H1 (cell line): ENCODE results near the gene ATP8B3. TPM values are rescaled to one million over a fixed set of nuclear protein-coding genes. Genes with fewer than 3 reads are reported as not detected.

Experiments used
- ASH2L ChIP-seq: fragments of 200-600, 300-600 bp; sonication (generic); IDR thresholded peaks from one replicate; pipeline ENCODE4 v1.7.1; 2017; ENCODE audit warnings: low read length
- ATF3 ChIP-seq: IDR thresholded peaks from 2 replicates; pipeline ENCODE4 v1.6.1; 2011; ENCODE audit warnings: low read depth, mild to moderate bottlenecking, low read length; ENCODE audit not compliant: insufficient read depth
- BACH1 ChIP-seq: IDR thresholded peaks from 2 replicates; pipeline ENCODE4 v1.6.1; 2012; ENCODE audit warnings: low read length, improper control_type of control experiment
- BCL11A ChIP-seq, 2 experiments: IDR thresholded peaks; one replicate each; pipeline ENCODE4 v1.6.1; 2011; ENCODE audit warnings: low read depth in 2 of 2, low read length in 2 of 2, mild to moderate bottlenecking in 2 of 2
- BRCA1 ChIP-seq: IDR thresholded peaks from 2 replicates; pipeline ENCODE4 v1.6.1; 2012; ENCODE audit warnings: low read depth, low read length, improper control_type of control experiment
- CBX5 ChIP-seq: fragments of 300-800, 300-1000 bp; sonication (generic); IDR thresholded peaks from 2 replicates; pipeline ENCODE4 v1.7.1; 2016; ENCODE audit warnings: antibody characterized with exemption, low read length, low read depth
- EGR1 ChIP-seq: IDR thresholded peaks from 2 replicates; pipeline ENCODE4 v1.6.1; 2011; ENCODE audit warnings: low read depth, low read length, borderline replicate concordance
- GTF2F1 ChIP-seq: IDR thresholded peaks from 2 replicates; pipeline ENCODE4 v1.6.1; 2012; ENCODE audit warnings: low read depth, low read length, improper control_type of control experiment, borderline replicate concordance
- HDAC6 ChIP-seq: IDR thresholded peaks from one replicate; pipeline ENCODE4 v1.7.1; 2012; ENCODE audit warnings: low read depth, mild to moderate bottlenecking, inconsistent platforms, low read length, moderate library complexity
- JUND ChIP-seq: IDR thresholded peaks from 2 replicates; pipeline ENCODE4 v1.6.1; 2011; ENCODE audit warnings: mild to moderate bottlenecking, improper control_type of control experiment, low read length
- KDM5A ChIP-seq: fragments of 200-600 bp; IDR thresholded peaks from 2 replicates; pipeline ENCODE4 v1.7.1; 2012; ENCODE audit warnings: mild to moderate bottlenecking, low read length, inconsistent platforms, mixed read lengths
- MAX ChIP-seq: IDR thresholded peaks from 2 replicates; pipeline ENCODE4 v1.6.1; 2012; ENCODE audit warnings: inconsistent platforms
- NRF1 ChIP-seq: IDR thresholded peaks from 2 replicates; pipeline ENCODE4 v1.6.1; 2011; ENCODE audit warnings: mild to moderate bottlenecking, low read depth, low read length, improper control_type of control experiment
- POLR2A ChIP-seq, 2 experiments: IDR thresholded peaks; 1 replicate in 1 of 2; 2 replicates in 1 of 2; pipeline ENCODE4 v1.6.1; 2011; ENCODE audit warnings: low read depth in 2 of 2, low read length in 2 of 2, mild to moderate bottlenecking in 2 of 2; ENCODE audit errors: control extremely low read depth in 1 of 2
- RAD21 ChIP-seq, 2 experiments: IDR thresholded peaks in 1 of 2; conservative IDR thresholded peaks in 1 of 2; 2 replicates each; pipeline ENCODE4 v1.6.1; 2011; ENCODE audit warnings: low read depth in 2 of 2, low read length in 2 of 2, improper control_type of control experiment in 1 of 2, inconsistent platforms in 1 of 2, mild to moderate bottlenecking in 1 of 2, moderate library complexity in 1 of 2
- RXRA ChIP-seq: IDR thresholded peaks from 2 replicates; pipeline ENCODE4 v1.6.1; 2011; ENCODE audit warnings: low read depth, mild to moderate bottlenecking, low read length, moderate library complexity; ENCODE audit not compliant: insufficient read depth
- SIN3A ChIP-seq, 2 experiments: IDR thresholded peaks in 1 of 2; conservative IDR thresholded peaks in 1 of 2; 2 replicates each; pipeline ENCODE4 v1.6.1; 2011 to 2012; ENCODE audit warnings: low read length in 2 of 2, improper control_type of control experiment in 1 of 2, low read depth in 1 of 2, mild to moderate bottlenecking in 1 of 2
- SIRT6 ChIP-seq: IDR thresholded peaks from one replicate; pipeline ENCODE4 v1.7.1; 2012; ENCODE audit warnings: low read length, inconsistent platforms
- SIX5 ChIP-seq: IDR thresholded peaks from 2 replicates; pipeline ENCODE4 v1.6.1; 2011; ENCODE audit warnings: mild to moderate bottlenecking, low read depth, low read length
- SP1 ChIP-seq: IDR thresholded peaks from 2 replicates; pipeline ENCODE4 v1.6.1; 2011; ENCODE audit warnings: low read depth, low read length
- SP4 ChIP-seq: IDR thresholded peaks from 2 replicates; pipeline ENCODE4 v1.6.1; 2012; ENCODE audit warnings: low read length, inconsistent platforms
- TAF1 ChIP-seq: IDR thresholded peaks from 2 replicates; pipeline ENCODE4 v1.6.1; 2011; ENCODE audit warnings: mild to moderate bottlenecking, low read depth, low read length
- USF2 ChIP-seq: IDR thresholded peaks from 2 replicates; pipeline ENCODE4 v1.6.1; 2011; ENCODE audit warnings: low read length, improper control_type of control experiment
- ZNF274 ChIP-seq: IDR thresholded peaks from 2 replicates; pipeline ENCODE4 v1.7.0; 2012; ENCODE audit warnings: low read length, borderline replicate concordance; ENCODE audit errors: extremely low read depth
- polyA plus RNA-seq, 7 experiments: library from polyadenylated mRNA; depleted of rRNA in 3 of 7; stranded (reverse) in 5 of 7; unstranded in 2 of 7; fragments of >200 nt in 5 of 7; fragments of 200-250 nt in 2 of 7; gene quantifications; 1 replicate in 5 of 7; 2 replicates in 1 of 7; 4 replicates in 1 of 7; pipeline versions ENCODE4 v1.2.1 to v1.2.3, GENCODE V29; 2011 to 2013; ENCODE audit warnings: missing spikeins in 2 of 7, mixed read lengths in 2 of 7
- total RNA-seq: library from RNA; stranded (reverse); fragmentation: NEBNext Ultra II Directional; extraction: Animal tissue kit (Norgen Biotek cat#: 25700); gene quantifications from 2 replicates; pipeline ENCODE4 v1.2.1, GENCODE V29; 2021

The ATP8B3 gene
- total and polyA plus RNA-seq, 2 of the 8 experiments (the other 6 are each of a cell fraction or from before 2014, with no cell fraction given): 4.1 to 9.3 TPM

- TF ChIP-seq BCL11A (IDR thresholded peaks at IDR 0.05; ENCODE audit: low read depth in 2 of 2, low read length in 2 of 2) (no peak), ASH2L (no peak), SP4 (0 out of 2 replicates have a peak, but pooled peaks have one; percentile 32), SIX5 (no peak), ZNF274 (no peak), EGR1 (no peak), KDM5A (no peak), ATF3 (no peak), CBX5 (no peak), MAX (peak; percentile 86), SIN3A (conservative IDR thresholded peaks at IDR 0.05 in 1 of 2, IDR thresholded peaks at IDR 0.05 in 1 of 2; ENCODE audit: low read depth in 1 of 2, low read length in 2 of 2) (no peak), BACH1 (no peak), SIRT6 (no peak), POLR2A (IDR thresholded peaks at IDR 0.05; ENCODE audit: control extremely low read depth in 1 of 2, low read depth in 2 of 2, low read length in 2 of 2) (no peak), GTF2F1 (peak; percentile 13; the same call in 1 of the 2 replicates), NRF1 (no peak), HDAC6 (no peak), SP1 (no peak), USF2 (no peak), RAD21 (IDR thresholded peaks at IDR 0.05 in 1 of 2, conservative IDR thresholded peaks at IDR 0.05 in 1 of 2; ENCODE audit: low read depth in 2 of 2, low read length in 2 of 2) (peak; percentile 55 to 71), JUND (no peak), RXRA (no peak), TAF1 (no peak), BRCA1 (no peak)
Observed at GRCh38 chr19:1774989-1775772, 36.9 kb downstream of the ATP8B3 start (continued).
